ENCODE data around the gene PDCD4. TPM values are rescaled to one million over a fixed set of nuclear protein-coding genes. Genes with fewer than 3 reads are reported as not detected.

PDCD4 gene
- total and polyA plus RNA-seq, 2 of the 13 experiments (the other 11 are each of a cell fraction or from before 2014, with no cell fraction given): 22.8 to 56.2 TPM

GRCh38 chr10:110852255-110852896 is 19.4 kb upstream of the PDCD4 start:
- ChIA-PET CTCF (ENCODE audit: low intra/inter-chr PET ratio, low total read pairs) (no interaction called here), POLR2A (interaction anchor here (0.6 to 1.6 kb wide), 4 partner anchors 15 to 21 kb away, joined by 3 to 4 read pairs (median 4); partner anchors contain the start of gene PDCD4)
- peak; percentile 59 for DNase-seq (ENCODE audit: low spot score)
- FAIRE-seq: no peak
- no peaks in the 10 kb centered on the region for H3K9me3 ChIP-seq (ENCODE audit: low read length)
- WGBS (ENCODE audit: low lambda C conversion rate): 17% methylated on average over 7 of the region's 7 CpGs
- H3K36me3 ChIP-seq (replicated peaks in 1 of 2; ENCODE audit: control insufficient read depth in 1 of 2, insufficient read depth in 2 of 2, low read length in 2 of 2): no peaks in the 10 kb centered on the region
- no TSS peak for BruUV-seq (replicated peaks)
- H3K9ac ChIP-seq (ENCODE audit: insufficient read depth, low read depth, low read length): no peak overlapping the region
- H3K79me2 ChIP-seq (ENCODE audit: insufficient read depth, low read length): no peaks in the 10 kb centered on the region
- peak; percentile 98 for ATAC-seq
- intact Hi-C loops (cut with micrococcal nuclease; ENCODE audit: unreplicated experiment) (no loop called here), in situ Hi-C loops (cut with HindIII; ENCODE audit: extremely low pct_ligation_motif_present, low pct_unique_long_range_greater_than_20kb) (no loop called here)
- H2AFZ ChIP-seq (ENCODE audit: low read length): no peak overlapping the region
- no peaks in the 10 kb centered on the region; a peak in 1 of 5 replicates for H3K27me3 ChIP-seq (ENCODE audit: control insufficient read depth in 1 of 2, insufficient read depth in 2 of 2, low read length in 2 of 2)
- H3K4me2 ChIP-seq (ENCODE audit: low read depth, low read length): peak overlapping the region; percentile 19; the same call in 1 of the 2 replicates
- peaks cover 40% of the 10 kb centered on the region for H3K4me1 ChIP-seq (ENCODE audit: insufficient read depth, low read length)
- H4K20me1 ChIP-seq (ENCODE audit: insufficient read depth, low read length): no peaks in the 10 kb centered on the region
- H3K4me3 ChIP-seq (replicated peaks in 1 of 3; ENCODE audit: insufficient read depth in 1 of 3, low read depth in 2 of 3, low read length in 3 of 3): no peak overlapping the region
- H3K27ac ChIP-seq (ENCODE audit: extremely low read length, insufficient read depth, low read length): no peak overlapping the region
- TF ChIP-seq BCL6 (CRISPR knock-in tag; IDR thresholded peaks at IDR 0.05) (peak; percentile 32; the same call in 1 of the 2 replicates), PREB (CRISPR knock-in tag; IDR thresholded peaks at IDR 0.05) (no peak), NCOR1 (IDR thresholded peaks at IDR 0.05; ENCODE audit: borderline replicate concordance, low read length) (no peak), KLF16 (CRISPR knock-in tag; IDR thresholded peaks at IDR 0.05) (no peak), MEF2D (CRISPR knock-in tag; IDR thresholded peaks at IDR 0.05) (no peak), CSRNP1 (CRISPR knock-in tag; IDR thresholded peaks at IDR 0.05) (no peak), POLR2AphosphoS5 (IDR thresholded peaks at IDR 0.05; ENCODE audit: low read depth, low read length) (no peak), TEAD3 (CRISPR knock-in tag; optimal IDR thresholded peaks at IDR 0.05; ENCODE audit: borderline replicate concordance) (peak; percentile 90), ZNF556 (CRISPR knock-in tag; IDR thresholded peaks at IDR 0.05; ENCODE audit: borderline replicate concordance) (0 out of 2 replicates have a peak, but pooled peaks have one; percentile 28), CENPX (CRISPR knock-in tag; IDR thresholded peaks at IDR 0.05) (no peak), ZNF350 (CRISPR knock-in tag; IDR thresholded peaks at IDR 0.05; ENCODE audit: borderline replicate concordance, low read depth) (no peak), MAZ (IDR thresholded peaks at IDR 0.05; ENCODE audit: borderline replicate concordance, low read depth, low read length) (no peak), MAZ (CRISPR knock-in tag; IDR thresholded peaks at IDR 0.05; ENCODE audit: low read depth) (no peak), ZNF747 (CRISPR knock-in tag; IDR thresholded peaks at IDR 0.05; ENCODE audit: borderline replicate concordance) (no peak), PLRG1 (conservative IDR thresholded peaks at IDR 0.05) (no peak), KAT8 (CRISPR knock-in tag; IDR thresholded peaks at IDR 0.05) (0 out of 2 replicates have a peak, but pooled peaks have one; percentile 49), MIXL1 (CRISPR knock-in tag; IDR thresholded peaks at IDR 0.05) (0 out of 2 replicates have a peak, but pooled peaks have one; percentile 33)
- TF ChIP-seq, protein P1, sequence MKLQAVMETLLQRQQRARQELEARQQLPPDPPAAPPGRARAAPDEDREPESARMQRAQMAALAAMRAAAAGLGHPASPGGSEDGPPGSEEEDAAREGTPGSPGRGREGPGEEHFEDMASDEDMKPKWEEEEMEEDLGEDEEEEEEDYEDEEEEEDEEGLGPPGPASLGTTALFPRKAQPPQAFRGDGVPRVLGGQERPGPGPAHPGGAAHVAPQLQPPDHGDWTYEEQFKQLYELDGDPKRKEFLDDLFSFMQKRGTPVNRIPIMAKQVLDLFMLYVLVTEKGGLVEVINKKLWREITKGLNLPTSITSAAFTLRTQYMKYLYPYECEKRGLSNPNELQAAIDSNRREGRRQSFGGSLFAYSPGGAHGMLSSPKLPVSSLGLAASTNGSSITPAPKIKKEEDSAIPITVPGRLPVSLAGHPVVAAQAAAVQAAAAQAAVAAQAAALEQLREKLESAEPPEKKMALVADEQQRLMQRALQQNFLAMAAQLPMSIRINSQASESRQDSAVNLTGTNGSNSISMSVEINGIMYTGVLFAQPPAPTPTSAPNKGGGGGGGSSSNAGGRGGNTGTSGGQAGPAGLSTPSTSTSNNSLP (IDR thresholded peaks at IDR 0.05; ENCODE audit: low read depth, low read length): peak; percentile 27; the same call in 1 of the 2 replicates
